Smooth muscle cell (in vitro differentiated cells): ENCODE results near the gene TNFRSF18. TPM values are rescaled to one million over a fixed set of nuclear protein-coding genes. Genes with fewer than 3 reads are reported as not detected.

Source experiments
- DNase-seq: peaks from one replicate; lab custom pipeline; 2025; ENCODE audit not compliant: unreplicated experiment; lab: John Stamatoyannopoulos, UW
- H2AFZ ChIP-seq: fragments of 200-600 bp; sonication (generic); 2 replicates; pipeline ENCODE4 v1.6.0; 2016; ENCODE audit warnings: antibody characterized with exemption, low read depth, mild to moderate bottlenecking
- H3F3A ChIP-seq: fragments of 200-600 bp; sonication (generic); 2 replicates; pipeline ENCODE4 v1.6.0; 2017; ENCODE audit warnings: antibody characterized with exemption, low read depth
- H3K27ac ChIP-seq: fragments of 200-600 bp; sonication (generic); 2 replicates; pipeline ENCODE4 v1.5.1; 2016; ENCODE audit warnings: low read depth, mild to moderate bottlenecking
- H3K27me3 ChIP-seq: fragments of 200-600 bp; sonication (generic); 2 replicates; pipeline ENCODE4 v1.6.1; 2016; ENCODE audit warnings: low read depth, mild to moderate bottlenecking
- H3K36me3 ChIP-seq: fragments of 200-600 bp; sonication (generic); 2 replicates; pipeline ENCODE4 v1.5.1; 2016; ENCODE audit warnings: low read depth
- H3K4me1 ChIP-seq: fragments of 200-600 bp; sonication (generic); 2 replicates; pipeline ENCODE4 v1.5.1; 2016; ENCODE audit warnings: low read depth
- H3K4me2 ChIP-seq: fragments of 200-600 bp; sonication (generic); 2 replicates; pipeline ENCODE4 v1.6.0; 2016; ENCODE audit warnings: mild to moderate bottlenecking
- H3K4me3 ChIP-seq: fragments of 200-600 bp; sonication (generic); 2 replicates; pipeline ENCODE4 v1.5.1; 2016; ENCODE audit warnings: mild to moderate bottlenecking
- H3K79me2 ChIP-seq: fragments of 200-600 bp; sonication (generic); 2 replicates; pipeline ENCODE4 v1.6.0; 2016; ENCODE audit warnings: low read depth, mild to moderate bottlenecking
- H3K9ac ChIP-seq: fragments of 200-600 bp; sonication (generic); 2 replicates; pipeline ENCODE4 v1.6.0; 2016; ENCODE audit warnings: low read depth
- H3K9me3 ChIP-seq: fragments of 200-600 bp; sonication (generic); replicated peaks from 2 replicates; pipeline ENCODE4 v1.5.1; 2016; ENCODE audit warnings: low read depth
- H4K20me1 ChIP-seq: fragments of 200-600 bp; sonication (generic); 2 replicates; pipeline ENCODE4 v1.6.0; 2016; ENCODE audit warnings: low read depth
- CTCF ChIP-seq: fragments of 200-600 bp; sonication (generic); IDR thresholded peaks from 2 replicates; pipeline ENCODE4 v1.5.1; 2017; ENCODE audit warnings: borderline replicate concordance, mild to moderate bottlenecking, antibody characterized with exemption; ENCODE audit not compliant: insufficient read depth, poor library complexity, severe bottlenecking
- whole genome bisulfite sequencing: methylation state at CpG from one replicate; pipeline ENCODE4 v1.1.7; 2016; ENCODE audit warnings: low lambda C conversion rate; 5-methylcytosine and 5-hydroxymethylcytosine counted together
- polyA plus RNA-seq: library from polyadenylated mRNA; unstranded; fragments of >200 nt; fragmentation: Nextera tagmentation; extraction: Ambion mirVana; gene quantifications from 2 replicates; pipeline ENCODE4 v1.2.1, GENCODE V29; 2016
- total RNA-seq: library from RNA; depleted of rRNA; stranded (reverse); fragments of >200 nt; gene quantifications from 2 replicates; pipeline ENCODE4 v1.2.3, GENCODE V29; 2014

The TNFRSF18 gene
- total and polyA plus RNA-seq, 2 experiments from 2014 or later, result 4.8 to 12.2 TPM

GRCh38 chr1:1198423-1199140, 7.8 kb downstream of the TNFRSF18 start:
- DNase-seq, result no peak
- H3K4me3 ChIP-seq, result no peak overlapping the region
- H3K9ac ChIP-seq, result no peak overlapping the region
- no peak for TF ChIP-seq CTCF
- H3F3A ChIP-seq, result no peaks in the 10 kb centered on the region
- H3K27ac ChIP-seq, result no peak overlapping the region
- H3K4me2 ChIP-seq, result no peak overlapping the region
- H4K20me1 ChIP-seq, result no peaks in the 10 kb centered on the region
- no peak overlapping the region for H2AFZ ChIP-seq
- WGBS, result 86% methylated on average over 21 of the region's 23 CpGs
- H3K36me3 ChIP-seq, result no peaks in the 10 kb centered on the region
- H3K27me3 ChIP-seq, result no peaks in the 10 kb centered on the region
- H3K9me3 ChIP-seq, result no peaks in the 10 kb centered on the region
- no peaks in the 10 kb centered on the region for H3K79me2 ChIP-seq
- no peaks in the 10 kb centered on the region for H3K4me1 ChIP-seq

- no peaks in the 10 kb centered on the region for H4K20me1 ChIP-seq
- no peaks in the 10 kb centered on the region for H3F3A ChIP-seq
- no peak overlapping the region for H3K9ac ChIP-seq
- 96% methylated on average over 37 of the region's 48 CpGs for WGBS
- no peak overlapping the region for H2AFZ ChIP-seq
- H3K4me3 ChIP-seq, result no peak overlapping the region
- H3K36me3 ChIP-seq, result no peaks in the 10 kb centered on the region
- no peak overlapping the region for H3K27ac ChIP-seq
- no peaks in the 10 kb centered on the region for H3K79me2 ChIP-seq
- no peak for TF ChIP-seq CTCF
- no peaks in the 10 kb centered on the region for H3K4me1 ChIP-seq
- H3K27me3 ChIP-seq, result no peaks in the 10 kb centered on the region
- no peaks in the 10 kb centered on the region for H3K9me3 ChIP-seq
- H3K4me2 ChIP-seq, result no peak overlapping the region
- DNase-seq, result no peak
Observed at GRCh38 chr1:1197551-1198422, 8.6 kb downstream of the TNFRSF18 start.

GRCh38 chr1:1197188-1197500, 9.2 kb downstream of the TNFRSF18 start:
- no peak for DNase-seq
- H3K9me3 ChIP-seq, result no peaks in the 10 kb centered on the region
- H3K9ac ChIP-seq, result no peak overlapping the region
- H2AFZ ChIP-seq, result no peak overlapping the region
- no peak overlapping the region for H3K4me2 ChIP-seq
- no peaks in the 10 kb centered on the region for H3F3A ChIP-seq
- no peaks in the 10 kb centered on the region for H3K27me3 ChIP-seq
- H3K36me3 ChIP-seq, result no peaks in the 10 kb centered on the region
- 100% methylated on average over 5 of the region's 8 CpGs for WGBS
- H4K20me1 ChIP-seq, result no peaks in the 10 kb centered on the region
- no peak for TF ChIP-seq CTCF
- H3K4me3 ChIP-seq, result no peak overlapping the region
- H3K27ac ChIP-seq, result no peak overlapping the region
- H3K79me2 ChIP-seq, result no peaks in the 10 kb centered on the region
- no peaks in the 10 kb centered on the region for H3K4me1 ChIP-seq
